ENCODE results near the gene SLC2A2. TPM values are rescaled to one million over a fixed set of nuclear protein-coding genes. Genes with fewer than 3 reads are reported as not detected.
"Not testable (repeated sequence)": the region's sequence is repeated elsewhere in the genome, so short reads cannot be mapped to it uniquely, and the experiment has no call there.

SLC2A2 gene
- total RNA-seq, 2 experiments from 2014 or later = not detected

DNA sequence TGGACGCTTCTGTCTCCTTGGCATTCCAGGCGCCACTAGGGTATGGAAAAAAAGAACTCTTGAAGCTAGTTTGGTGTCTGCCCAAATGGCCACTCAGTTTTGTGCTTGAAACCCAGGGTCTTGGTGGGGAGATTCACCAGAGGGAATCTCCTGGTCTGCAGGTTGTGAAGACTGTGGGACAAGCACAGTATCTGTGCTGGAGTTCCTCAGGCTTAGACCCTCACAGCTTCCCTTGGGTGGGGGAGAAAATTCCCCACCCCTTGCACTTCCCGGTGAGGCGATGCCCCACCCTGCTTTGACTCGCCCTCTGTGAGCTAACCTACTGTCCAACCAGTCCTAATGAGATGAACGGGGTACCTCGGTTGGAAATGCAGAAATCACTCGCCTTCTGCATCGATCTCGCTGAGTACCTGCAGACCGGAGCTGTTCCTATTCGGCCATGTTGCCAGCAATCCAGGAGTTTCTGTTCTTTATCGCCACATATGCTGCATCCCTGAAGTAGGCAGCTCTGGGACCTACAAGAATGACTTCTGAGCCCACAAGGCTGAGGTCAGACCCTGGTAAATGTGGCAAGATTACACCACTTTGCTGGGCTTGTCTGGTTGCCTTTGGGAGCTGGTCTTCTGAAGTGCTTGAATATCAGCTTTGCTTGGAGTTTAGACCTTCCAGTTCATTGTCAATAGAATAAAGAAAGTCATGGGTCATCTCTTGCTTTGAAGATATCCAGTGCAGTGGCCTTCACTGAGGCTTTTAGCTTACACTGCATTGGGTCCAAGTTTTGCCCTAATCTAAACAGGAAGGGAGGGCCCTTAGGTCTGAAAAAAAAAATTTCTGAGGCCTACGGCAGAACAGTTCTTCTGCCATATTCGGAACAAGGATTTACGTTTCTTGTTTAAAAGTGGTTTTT, 51.0 kb downstream of the SLC2A2 start:
- H3K4me3 Mint-ChIP-seq = no peak overlapping the region
- no peak overlapping the region for H3K27ac Mint-ChIP-seq
- ChIA-PET POLR2A (no interaction called here), CTCF (no interaction called here)
- intact Hi-C loops (cut with micrococcal nuclease) = no loop called here
- no peak for DNase-seq
- H3K4me1 Mint-ChIP-seq (ENCODE audit: low read depth) = no peaks in the 10 kb centered on the region
- H3K27me3 Mint-ChIP-seq = peaks cover 18% of the 10 kb centered on the region
- H3K9me3 Mint-ChIP-seq = no peaks in the 10 kb centered on the region
- no peaks in the 10 kb centered on the region for H3K36me3 Mint-ChIP-seq

DNA sequence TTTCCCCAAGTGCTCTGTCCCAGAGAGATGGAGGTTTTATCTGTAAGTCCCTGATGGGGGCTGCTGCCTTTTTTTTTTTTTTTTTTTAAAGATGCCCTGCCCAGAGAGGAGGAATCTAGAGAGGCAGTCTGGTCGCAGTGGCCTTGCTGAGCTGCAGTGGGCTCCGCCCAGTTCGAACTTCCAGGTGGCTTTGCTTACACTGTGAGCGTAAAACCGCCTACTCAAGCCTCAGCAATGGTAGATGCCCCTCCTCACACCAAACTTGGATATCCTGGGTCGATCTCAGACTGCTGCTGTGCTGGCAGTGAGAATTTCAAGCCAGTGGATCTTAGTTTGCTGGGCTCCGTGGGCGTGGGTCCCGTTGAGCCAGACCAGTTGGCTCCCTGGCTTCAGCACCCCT, 51.6 kb downstream of the SLC2A2 start:
- no peaks in the 10 kb centered on the region for H3K36me3 Mint-ChIP-seq
- H3K27me3 Mint-ChIP-seq = peaks cover 17% of the 10 kb centered on the region
- intact Hi-C loops (cut with micrococcal nuclease) = no loop called here
- no peak overlapping the region for H3K4me3 Mint-ChIP-seq
- no peak for DNase-seq
- H3K9me3 Mint-ChIP-seq = peaks cover 3% of the 10 kb centered on the region
- H3K27ac Mint-ChIP-seq = no peak overlapping the region
- POLR2A ChIA-PET = no interaction called here
- H3K4me1 Mint-ChIP-seq (ENCODE audit: low read depth) = no peaks in the 10 kb centered on the region
- CTCF ChIA-PET = no interaction called here

DNA sequence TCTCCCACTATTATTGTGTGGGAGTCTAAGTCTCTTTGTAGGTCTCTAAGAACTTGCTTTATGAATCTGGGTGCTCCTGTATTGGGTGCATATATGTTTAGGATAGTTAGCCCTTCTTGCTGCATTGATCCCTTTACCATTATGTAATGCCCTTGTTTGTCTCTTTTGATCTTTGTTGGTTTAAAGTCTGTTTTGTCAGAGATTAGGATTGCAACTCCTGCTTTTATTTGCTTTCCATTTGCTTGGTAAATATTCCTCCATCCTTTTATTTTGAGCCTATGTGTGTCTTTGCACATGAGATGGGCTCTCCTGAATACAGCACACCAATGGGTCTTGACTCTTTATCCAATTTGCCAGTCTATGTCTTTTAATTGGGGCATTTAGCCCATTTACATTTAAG, 53.6 kb downstream of the SLC2A2 start:
- H3K9me3 Mint-ChIP-seq; intact Hi-C loops (cut with micrococcal nuclease); POLR2A ChIA-PET; DNase-seq; H3K36me3 Mint-ChIP-seq; H3K4me1 Mint-ChIP-seq (ENCODE audit: low read depth); H3K4me3 Mint-ChIP-seq; H3K27ac Mint-ChIP-seq; CTCF ChIA-PET: not testable (repeated sequence)
- peaks cover 16% of the 10 kb centered on the region for H3K27me3 Mint-ChIP-seq

DNA sequence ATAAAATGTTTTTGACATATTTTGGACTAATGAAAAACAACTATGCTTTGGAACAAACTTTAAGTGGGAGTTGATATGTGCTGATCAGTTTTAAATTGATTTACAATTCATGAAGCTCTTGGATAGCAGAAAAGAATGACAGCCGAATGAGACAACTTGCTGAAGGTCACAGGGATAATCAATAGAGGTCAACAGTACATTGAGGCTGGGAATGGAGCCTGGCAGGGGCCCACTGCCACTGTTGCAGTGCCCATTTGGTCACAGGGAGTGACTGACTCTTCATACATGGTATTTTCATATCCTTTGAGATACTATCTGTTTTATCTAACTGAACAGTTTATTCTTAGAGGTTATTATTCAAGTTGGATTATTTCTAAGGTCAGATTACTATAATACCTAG, 59.4 kb downstream of the SLC2A2 start:
- DNase-seq = no peak
- Mint-ChIP-seq H3K36me3 (no peaks in the 10 kb centered on the region), H3K4me3 (no peak overlapping the region), H3K9me3 (peaks cover 4% of the 10 kb centered on the region), H3K27ac (no peak overlapping the region), H3K27me3 (no peaks in the 10 kb centered on the region), H3K4me1 (ENCODE audit: low read depth) (no peaks in the 10 kb centered on the region)
- CTCF ChIA-PET = no interaction called here
- intact Hi-C loops (cut with micrococcal nuclease) = no loop called here
- POLR2A ChIA-PET = no interaction called here

DNA sequence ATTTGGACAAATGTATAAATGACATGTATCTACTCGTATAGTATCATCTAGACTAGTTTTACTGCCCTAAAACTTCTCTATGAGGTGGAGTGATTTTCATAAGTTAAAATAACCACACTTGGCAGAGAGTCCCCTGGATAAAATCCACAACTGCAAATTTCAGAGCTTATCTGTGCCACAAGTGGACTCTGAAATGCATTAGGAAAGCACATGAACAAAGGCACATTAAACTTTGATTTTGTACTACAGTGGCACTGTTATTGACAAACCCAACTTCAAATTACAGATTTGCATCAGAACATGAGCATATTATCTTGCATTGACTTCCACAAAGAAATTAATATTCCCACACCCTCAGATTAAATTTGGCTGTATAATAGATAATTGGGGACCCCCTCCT, 60.0 kb downstream of the SLC2A2 start:
- Mint-ChIP-seq H3K4me1 (ENCODE audit: low read depth) (no peaks in the 10 kb centered on the region), H3K4me3 (no peak overlapping the region), H3K27me3 (no peaks in the 10 kb centered on the region), H3K9me3 (peaks cover 4% of the 10 kb centered on the region), H3K27ac (no peak overlapping the region), H3K36me3 (no peaks in the 10 kb centered on the region)
- ChIA-PET CTCF (no interaction called here), POLR2A (no interaction called here)
- no peak for DNase-seq
- intact Hi-C loops (cut with micrococcal nuclease) = no loop called here

DNA sequence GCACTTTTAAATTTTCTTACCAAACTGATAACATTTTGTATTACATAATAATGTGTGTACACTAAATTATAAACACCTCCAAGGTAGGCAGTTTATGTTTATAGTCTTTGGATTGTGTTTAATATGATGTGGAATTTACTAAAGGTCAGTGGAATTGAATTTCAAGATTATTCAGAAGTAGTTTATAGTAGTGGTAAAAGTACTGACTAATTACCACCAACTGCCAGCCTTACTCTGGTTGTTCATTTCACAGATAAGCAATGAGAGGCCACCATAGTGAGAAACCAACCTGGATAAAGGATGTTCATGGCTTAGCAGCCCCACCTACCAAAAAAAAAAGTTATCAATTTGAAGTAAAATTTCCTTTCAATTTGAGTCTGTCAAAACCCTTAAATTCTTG, 64.1 kb downstream of the SLC2A2 start:
- CTCF ChIA-PET = interaction anchor here (0.7 to 3.0 kb wide), 7 partner anchors 10 to 871 kb away, joined by 3 to 22 read pairs (median 3); no protein-coding TSS in a partner anchor
- Mint-ChIP-seq H3K9me3 (no peaks in the 10 kb centered on the region), H3K27me3 (peaks cover 5% of the 10 kb centered on the region), H3K36me3 (no peaks in the 10 kb centered on the region), H3K4me3 (no peak overlapping the region), H3K27ac (no peak overlapping the region), H3K4me1 (ENCODE audit: low read depth) (no peaks in the 10 kb centered on the region)
- intact Hi-C loops (cut with micrococcal nuclease) = loop anchor here (1.0 kb wide), 1 partner anchor 605 kb away; no protein-coding TSS in a partner anchor
- DNase-seq = no peak
- POLR2A ChIA-PET = no interaction called here

DNA sequence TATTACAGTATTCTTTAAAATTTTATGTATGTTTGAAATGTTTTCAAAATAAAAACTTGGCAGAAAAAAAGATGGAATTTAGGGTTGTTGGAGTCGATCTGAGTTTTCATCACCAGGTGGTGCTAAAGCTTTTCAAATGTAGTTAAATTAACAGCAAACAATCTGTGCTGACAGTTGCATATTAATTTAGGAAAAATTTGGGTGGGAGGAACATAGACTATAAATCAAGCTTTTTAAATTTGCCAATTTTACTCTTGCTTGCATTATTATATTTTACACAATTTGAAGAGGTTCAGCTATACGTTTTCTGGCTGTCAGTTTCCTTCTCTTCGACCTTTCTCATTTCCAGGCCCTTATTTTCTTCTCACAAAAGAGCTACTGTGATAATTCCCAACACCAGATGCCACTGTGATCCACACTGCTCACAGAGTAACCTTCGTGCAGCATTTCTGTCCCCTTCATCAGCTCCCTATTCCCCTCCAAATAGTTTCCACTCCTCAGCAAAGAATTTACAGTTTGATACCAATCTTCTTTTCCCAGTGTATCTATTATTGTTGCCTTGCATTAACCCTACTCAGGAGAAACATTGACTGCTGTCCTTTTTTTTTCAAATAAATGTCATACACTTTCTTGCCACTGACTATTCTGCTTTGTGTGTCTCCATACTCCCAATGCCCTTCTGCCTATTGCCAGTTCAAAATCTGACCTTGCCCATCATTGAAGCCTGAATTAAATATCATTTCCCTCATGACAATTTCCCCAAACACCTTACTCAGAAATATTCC, 64.7 kb downstream of the SLC2A2 start:
- no peaks in the 10 kb centered on the region for H3K36me3 Mint-ChIP-seq
- no peak for DNase-seq
- H3K4me1 Mint-ChIP-seq (ENCODE audit: low read depth) = no peaks in the 10 kb centered on the region
- no peaks in the 10 kb centered on the region for H3K9me3 Mint-ChIP-seq
- peaks cover 5% of the 10 kb centered on the region for H3K27me3 Mint-ChIP-seq
- ChIA-PET POLR2A (no interaction called here), CTCF (interaction anchor here (0.9 to 3.0 kb wide), 6 partner anchors 9 to 871 kb away, joined by 3 to 22 read pairs (median 3); no protein-coding TSS in a partner anchor)
- intact Hi-C loops (cut with micrococcal nuclease) = loop anchor here (1.0 kb wide), 2 partner anchors 605 to 810 kb away; no protein-coding TSS in a partner anchor
- H3K27ac Mint-ChIP-seq = no peak overlapping the region
- H3K4me3 Mint-ChIP-seq = no peak overlapping the region

DNA sequence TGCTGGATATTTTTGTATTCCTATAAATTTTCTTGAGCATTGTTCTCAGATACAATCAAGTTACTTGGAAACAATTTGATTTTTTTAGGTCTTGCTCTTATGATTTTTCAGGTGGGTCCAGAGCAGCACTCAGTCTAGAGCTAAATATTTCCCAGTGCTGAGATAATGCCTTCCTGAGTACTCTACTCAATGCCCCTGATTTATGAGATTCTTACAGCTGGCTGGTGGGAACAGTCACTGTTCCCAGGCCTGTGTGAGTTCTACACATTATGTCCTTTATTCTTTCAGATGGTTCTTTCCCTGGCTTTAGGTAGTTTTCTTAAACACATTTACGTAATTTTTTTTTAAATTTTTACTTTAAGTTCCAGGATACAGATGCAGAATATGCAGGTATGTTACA, 67.1 kb downstream of the SLC2A2 start:
- POLR2A ChIA-PET = no interaction called here
- intact Hi-C loops (cut with micrococcal nuclease) = no loop called here
- Mint-ChIP-seq H3K27ac (no peak overlapping the region), H3K27me3 (peaks cover 10% of the 10 kb centered on the region), H3K4me3 (no peak overlapping the region), H3K9me3 (no peaks in the 10 kb centered on the region), H3K36me3 (no peaks in the 10 kb centered on the region), H3K4me1 (ENCODE audit: low read depth) (no peaks in the 10 kb centered on the region)
- CTCF ChIA-PET = no interaction called here
- DNase-seq = no peak

DNA sequence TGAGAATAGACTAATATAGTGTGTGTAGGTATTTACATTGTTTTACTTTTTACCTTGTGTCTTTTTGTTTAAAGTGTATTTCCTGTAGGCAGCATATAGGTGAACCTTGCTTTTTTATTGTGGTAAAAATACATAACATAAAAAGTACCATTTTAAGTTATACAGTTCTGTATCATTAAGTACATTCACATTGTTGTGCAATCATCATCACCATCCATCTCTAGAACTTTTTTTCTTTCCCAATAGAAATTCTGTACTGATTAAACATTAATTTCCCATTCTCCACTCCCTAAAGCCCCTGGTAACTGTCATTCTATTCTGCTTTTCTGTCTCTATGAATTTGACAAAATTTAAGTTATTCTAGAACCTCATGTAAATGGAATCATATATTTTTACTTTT, 69.9 kb downstream of the SLC2A2 start:
- ChIA-PET CTCF (no interaction called here), POLR2A (no interaction called here)
- no peak for DNase-seq
- Mint-ChIP-seq H3K4me1 (ENCODE audit: low read depth) (no peaks in the 10 kb centered on the region), H3K27me3 (peaks cover 10% of the 10 kb centered on the region), H3K9me3 (no peaks in the 10 kb centered on the region), H3K4me3 (no peak overlapping the region), H3K27ac (no peak overlapping the region), H3K36me3 (no peaks in the 10 kb centered on the region)
- intact Hi-C loops (cut with micrococcal nuclease) = no loop called here

DNA sequence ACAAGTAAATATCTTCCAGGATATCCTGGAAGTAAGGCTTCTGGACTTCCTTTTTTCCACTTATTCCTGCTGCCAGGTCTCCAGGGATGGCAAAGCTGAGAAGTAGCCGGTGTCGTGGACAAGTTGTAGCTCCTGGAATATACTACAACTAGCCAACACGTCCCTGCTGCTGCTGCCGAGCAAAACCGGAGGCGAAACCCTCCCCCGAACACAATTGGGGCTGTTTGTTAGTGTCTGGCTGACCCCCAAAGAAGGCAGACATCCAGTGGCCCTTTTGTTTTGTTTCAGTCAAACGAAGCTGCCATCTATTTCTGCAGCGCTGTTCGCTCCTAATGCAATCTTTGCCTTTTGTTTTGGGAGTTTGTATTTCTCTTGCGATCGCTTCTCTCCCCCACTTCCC, 72.8 kb downstream of the SLC2A2 start:
- no peaks in the 10 kb centered on the region for H3K4me1 Mint-ChIP-seq (ENCODE audit: low read depth)
- H3K27me3 Mint-ChIP-seq = peaks cover 7% of the 10 kb centered on the region
- no peaks in the 10 kb centered on the region for H3K9me3 Mint-ChIP-seq
- intact Hi-C loops (cut with micrococcal nuclease) = no loop called here
- no peak overlapping the region for H3K4me3 Mint-ChIP-seq
- no peak for DNase-seq
- POLR2A ChIA-PET = no interaction called here
- no peaks in the 10 kb centered on the region for H3K36me3 Mint-ChIP-seq
- CTCF ChIA-PET = no interaction called here
- no peak overlapping the region for H3K27ac Mint-ChIP-seq

DNA sequence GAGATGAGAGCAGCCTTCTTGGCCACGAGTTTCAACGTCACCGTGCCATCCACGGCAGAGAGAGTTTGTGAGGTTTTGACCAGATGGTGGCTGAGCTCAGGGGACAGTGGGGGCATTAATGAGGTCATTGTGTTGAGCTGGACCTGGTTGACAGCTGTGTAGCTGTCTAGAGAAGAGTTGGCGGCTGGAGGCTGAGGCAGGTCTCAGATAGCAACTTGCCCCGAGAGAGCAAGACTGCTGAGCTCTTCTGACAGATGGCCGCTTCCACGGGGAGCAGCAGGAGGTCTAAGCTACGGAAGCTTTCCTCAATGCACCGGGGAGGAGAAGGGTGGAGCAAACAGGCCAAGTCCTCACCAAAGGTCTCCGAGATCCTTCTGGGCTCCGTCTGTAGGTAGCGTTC, 73.3 kb downstream of the SLC2A2 start:
- Mint-ChIP-seq H3K4me1 (ENCODE audit: low read depth) (no peaks in the 10 kb centered on the region), H3K36me3 (no peaks in the 10 kb centered on the region), H3K9me3 (no peaks in the 10 kb centered on the region), H3K27me3 (peaks cover 8% of the 10 kb centered on the region), H3K4me3 (no peak overlapping the region), H3K27ac (no peak overlapping the region)
- intact Hi-C loops (cut with micrococcal nuclease) = no loop called here
- no peak for DNase-seq
- POLR2A ChIA-PET = no interaction called here
- CTCF ChIA-PET = interaction anchor here (1.2 kb wide), 1 partner anchor 9 kb away, joined by 3 read pairs; no protein-coding TSS in a partner anchor

DNA sequence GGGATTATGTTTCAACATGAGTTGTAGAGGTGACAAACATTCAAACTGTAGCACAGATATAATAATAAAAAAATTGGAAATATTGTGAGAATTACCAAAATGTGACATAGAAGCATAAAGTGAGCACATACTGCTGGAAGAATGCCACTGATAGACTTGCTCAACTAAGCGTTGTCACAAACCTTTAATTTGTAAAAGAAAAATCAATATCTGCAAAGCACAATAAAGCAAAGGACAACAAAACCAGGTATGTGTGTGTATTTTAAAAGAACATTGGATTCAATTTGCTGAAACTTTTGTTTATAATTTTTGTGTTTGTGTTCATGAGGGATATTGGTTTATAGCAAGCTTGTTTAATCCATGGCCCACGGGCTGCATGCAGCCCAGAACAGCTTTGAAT, 77.3 kb downstream of the SLC2A2 start:
- Mint-ChIP-seq H3K9me3 (no peaks in the 10 kb centered on the region), H3K4me3 (no peak overlapping the region), H3K4me1 (ENCODE audit: low read depth) (no peaks in the 10 kb centered on the region), H3K27ac (no peak overlapping the region), H3K36me3 (no peaks in the 10 kb centered on the region), H3K27me3 (peaks cover 8% of the 10 kb centered on the region)
- intact Hi-C loops (cut with micrococcal nuclease) = no loop called here
- POLR2A ChIA-PET = no interaction called here
- CTCF ChIA-PET = no interaction called here
- DNase-seq = no peak

Measured in activated CD4-positive, alpha-beta memory T cell treated with anti-CD3 and anti-CD28 coated beads for 36 hours (primary cell).